HEK293 (cell line): Measurements from ENCODE around the gene RIC3.

Source experiments
- YY1 ChIP-seq: fragments of 450-650 bp; formaldehyde crosslinking; IDR thresholded peaks from 2 replicates; pipeline ENCODE4 v1.5.1; 2018; ENCODE audit warnings: missing biosample characterization, missing genetic modification characterization
- ZNF138 ChIP-seq: fragments of 450-650 bp; formaldehyde crosslinking; IDR thresholded peaks from 2 replicates; pipeline ENCODE4 v1.5.1; 2016; ENCODE audit warnings: missing biosample characterization, missing genetic modification characterization, borderline replicate concordance
- ZNF501 ChIP-seq: fragments of 450-650 bp; formaldehyde crosslinking; IDR thresholded peaks from 2 replicates; pipeline ENCODE4 v1.5.1; 2016; ENCODE audit warnings: missing biosample characterization, missing genetic modification characterization
- ZNF76 ChIP-seq: fragments of 450-650 bp; formaldehyde crosslinking; IDR thresholded peaks from 2 replicates; pipeline ENCODE4; 2016; ENCODE audit warnings: low read depth, missing biosample characterization, missing genetic modification characterization, borderline replicate concordance
- TF ChIP-seq, protein P1 (sequence below): fragments of 450-650 bp; formaldehyde crosslinking; IDR thresholded peaks from 2 replicates; pipeline ENCODE4 v1.5.1; 2016; ENCODE audit warnings: missing biosample characterization, missing genetic modification characterization, low read depth
- TF ChIP-seq, protein P2 (sequence below): fragments of 450-650 bp; formaldehyde crosslinking; IDR thresholded peaks from 2 replicates; pipeline ENCODE4 v1.5.1; 2016; ENCODE audit warnings: missing biosample characterization, missing genetic modification characterization

DNA sequence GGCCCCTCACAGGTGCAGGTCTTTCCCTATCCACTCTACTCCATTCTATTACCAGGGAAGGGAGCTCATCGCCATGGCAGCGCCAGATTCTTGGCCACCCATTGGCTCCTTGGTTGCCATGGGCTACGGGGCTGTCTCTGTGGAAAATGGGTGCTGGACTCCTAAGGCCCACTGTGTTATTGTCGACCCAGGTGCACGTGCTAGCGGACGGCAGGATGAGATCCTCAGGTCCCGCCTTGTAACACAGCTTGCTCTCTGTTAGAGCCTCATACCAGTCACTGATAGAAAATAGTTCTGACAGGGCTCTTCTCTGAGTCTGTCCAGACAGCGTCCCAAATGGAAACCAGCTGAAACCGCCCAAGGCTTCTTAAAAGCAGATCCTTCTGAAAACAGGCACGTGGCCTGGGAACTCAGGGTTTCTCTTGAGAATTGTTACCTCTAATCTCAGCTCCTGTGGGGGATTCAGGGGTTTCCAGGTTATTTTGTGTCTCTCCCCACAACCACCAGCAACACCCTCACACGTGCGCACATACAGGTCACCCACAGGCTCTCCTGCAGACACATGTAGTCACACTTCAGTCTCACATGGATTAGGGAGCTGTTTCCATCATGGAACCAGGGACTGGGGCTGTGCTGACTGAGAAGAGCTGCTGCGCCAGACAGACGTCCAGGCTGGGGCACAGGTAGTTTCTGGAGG is 86.3 kb downstream of the RIC3 start:
- TF ChIP-seq, protein P1, sequence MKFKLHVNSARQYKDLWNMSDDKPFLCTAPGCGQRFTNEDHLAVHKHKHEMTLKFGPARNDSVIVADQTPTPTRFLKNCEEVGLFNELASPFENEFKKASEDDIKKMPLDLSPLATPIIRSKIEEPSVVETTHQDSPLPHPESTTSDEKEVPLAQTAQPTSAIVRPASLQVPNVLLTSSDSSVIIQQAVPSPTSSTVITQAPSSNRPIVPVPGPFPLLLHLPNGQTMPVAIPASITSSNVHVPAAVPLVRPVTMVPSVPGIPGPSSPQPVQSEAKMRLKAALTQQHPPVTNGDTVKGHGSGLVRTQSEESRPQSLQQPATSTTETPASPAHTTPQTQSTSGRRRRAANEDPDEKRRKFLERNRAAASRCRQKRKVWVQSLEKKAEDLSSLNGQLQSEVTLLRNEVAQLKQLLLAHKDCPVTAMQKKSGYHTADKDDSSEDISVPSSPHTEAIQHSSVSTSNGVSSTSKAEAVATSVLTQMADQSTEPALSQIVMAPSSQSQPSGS (tag by site-specific recombination) = no peak
- TF ChIP-seq ZNF76 (tag by site-specific recombination) (no peak), ZNF501 (tag by site-specific recombination) (no peak), YY1 (tag by site-specific recombination) (no peak), ZNF138 (tag by site-specific recombination) (no peak)
- TF ChIP-seq, protein P2, sequence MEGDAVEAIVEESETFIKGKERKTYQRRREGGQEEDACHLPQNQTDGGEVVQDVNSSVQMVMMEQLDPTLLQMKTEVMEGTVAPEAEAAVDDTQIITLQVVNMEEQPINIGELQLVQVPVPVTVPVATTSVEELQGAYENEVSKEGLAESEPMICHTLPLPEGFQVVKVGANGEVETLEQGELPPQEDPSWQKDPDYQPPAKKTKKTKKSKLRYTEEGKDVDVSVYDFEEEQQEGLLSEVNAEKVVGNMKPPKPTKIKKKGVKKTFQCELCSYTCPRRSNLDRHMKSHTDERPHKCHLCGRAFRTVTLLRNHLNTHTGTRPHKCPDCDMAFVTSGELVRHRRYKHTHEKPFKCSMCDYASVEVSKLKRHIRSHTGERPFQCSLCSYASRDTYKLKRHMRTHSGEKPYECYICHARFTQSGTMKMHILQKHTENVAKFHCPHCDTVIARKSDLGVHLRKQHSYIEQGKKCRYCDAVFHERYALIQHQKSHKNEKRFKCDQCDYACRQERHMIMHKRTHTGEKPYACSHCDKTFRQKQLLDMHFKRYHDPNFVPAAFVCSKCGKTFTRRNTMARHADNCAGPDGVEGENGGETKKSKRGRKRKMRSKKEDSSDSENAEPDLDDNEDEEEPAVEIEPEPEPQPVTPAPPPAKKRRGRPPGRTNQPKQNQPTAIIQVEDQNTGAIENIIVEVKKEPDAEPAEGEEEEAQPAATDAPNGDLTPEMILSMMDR (tag by site-specific recombination) = no peak
